CMK (cell line): ENCODE measurements around the gene KMT2A.
"Not testable (repeated sequence)": the region's sequence is repeated elsewhere in the genome, so short reads cannot be mapped to it uniquely, and the experiment has no call there.

Experiments
- DNase-seq: peaks from one replicate; pipeline ENCODE4 v3.0.0-alpha.2; 2010; ENCODE audit warnings: low read depth

KMT2A gene

DNA sequence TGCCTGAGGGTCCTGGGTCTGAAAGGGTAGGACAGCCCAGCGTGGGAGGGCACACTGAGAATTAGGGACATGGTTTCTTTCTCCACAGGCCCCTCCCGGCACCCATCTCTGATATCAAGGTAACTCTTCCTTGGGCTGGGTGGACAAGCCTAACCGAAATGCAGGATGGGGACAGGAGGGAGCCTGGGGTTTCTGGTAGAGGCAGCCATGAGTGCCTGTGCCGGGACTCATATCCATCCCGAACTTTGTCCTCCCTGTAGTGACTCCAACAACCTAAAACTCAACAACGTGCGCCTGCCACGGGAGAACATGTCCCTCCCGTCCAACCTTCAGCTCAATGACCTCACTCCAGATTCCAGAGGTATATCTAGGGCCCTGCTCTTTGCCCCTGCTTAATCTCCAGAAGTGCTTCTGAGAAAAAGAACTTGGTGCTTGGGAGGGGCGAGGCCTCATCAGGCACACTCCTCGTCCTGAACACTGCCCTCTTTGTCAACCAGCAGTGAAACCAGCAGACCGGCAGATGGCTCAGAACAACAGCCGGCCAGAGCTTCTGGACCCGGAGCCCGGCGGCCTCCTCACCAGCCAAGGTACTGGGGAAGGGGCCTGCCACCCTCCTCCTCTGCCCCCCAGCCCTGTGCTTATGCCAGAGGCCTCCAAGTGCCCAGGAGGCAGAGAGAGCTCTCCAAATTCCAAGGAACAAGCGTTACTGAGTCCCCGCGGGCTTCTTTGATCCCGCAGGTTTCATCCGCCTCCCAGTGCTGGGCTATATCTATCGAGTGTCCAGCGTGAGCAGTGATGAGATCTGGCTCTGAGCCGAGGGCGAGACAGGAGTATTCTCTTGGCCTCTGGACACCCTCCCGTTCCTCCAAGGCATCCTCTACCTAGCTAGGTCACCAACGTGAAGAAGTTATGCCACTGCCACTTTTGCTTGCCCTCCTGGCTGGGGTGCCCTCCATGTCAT, 97.8 kb downstream of the KMT2A start:
- no peak for DNase-seq

DNA sequence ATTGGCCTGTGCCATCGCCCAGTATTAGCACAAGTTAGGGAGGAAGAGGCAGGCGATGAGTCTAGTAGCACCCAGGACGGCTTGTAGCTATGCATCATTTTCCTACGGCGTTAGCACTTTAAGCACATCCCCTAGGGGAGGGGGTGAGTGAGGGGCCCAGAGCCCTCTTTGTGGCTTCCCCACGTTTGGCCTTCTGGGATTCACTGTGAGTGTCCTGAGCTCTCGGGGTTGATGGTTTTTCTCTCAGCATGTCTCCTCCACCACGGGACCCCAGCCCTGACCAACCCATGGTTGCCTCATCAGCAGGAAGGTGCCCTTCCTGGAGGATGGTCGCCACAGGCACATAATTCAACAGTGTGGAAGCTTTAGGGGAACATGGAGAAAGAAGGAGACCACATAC, 99.0 kb downstream of the KMT2A start:
- no peak for DNase-seq

DNA sequence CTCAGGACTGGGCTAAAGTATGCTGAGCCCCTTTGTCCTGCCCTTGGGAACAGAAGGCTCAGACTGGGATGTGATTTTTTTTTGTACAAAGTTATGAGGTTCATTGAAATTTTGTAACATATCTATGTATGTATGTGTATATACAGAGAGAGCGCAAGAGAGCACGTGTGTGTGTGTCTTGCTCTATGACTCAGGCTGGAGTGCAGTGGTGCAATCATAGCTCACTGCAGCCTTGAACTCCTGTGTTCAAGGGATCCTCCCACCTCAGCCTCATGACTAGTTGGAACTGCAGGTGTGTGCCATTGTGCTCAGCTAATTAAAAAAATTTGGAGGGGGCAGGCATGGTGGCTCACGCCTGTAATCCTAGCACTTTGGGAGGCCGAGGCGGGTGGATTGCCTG, 100.4 kb downstream of the KMT2A start:
- no peak for DNase-seq

DNA sequence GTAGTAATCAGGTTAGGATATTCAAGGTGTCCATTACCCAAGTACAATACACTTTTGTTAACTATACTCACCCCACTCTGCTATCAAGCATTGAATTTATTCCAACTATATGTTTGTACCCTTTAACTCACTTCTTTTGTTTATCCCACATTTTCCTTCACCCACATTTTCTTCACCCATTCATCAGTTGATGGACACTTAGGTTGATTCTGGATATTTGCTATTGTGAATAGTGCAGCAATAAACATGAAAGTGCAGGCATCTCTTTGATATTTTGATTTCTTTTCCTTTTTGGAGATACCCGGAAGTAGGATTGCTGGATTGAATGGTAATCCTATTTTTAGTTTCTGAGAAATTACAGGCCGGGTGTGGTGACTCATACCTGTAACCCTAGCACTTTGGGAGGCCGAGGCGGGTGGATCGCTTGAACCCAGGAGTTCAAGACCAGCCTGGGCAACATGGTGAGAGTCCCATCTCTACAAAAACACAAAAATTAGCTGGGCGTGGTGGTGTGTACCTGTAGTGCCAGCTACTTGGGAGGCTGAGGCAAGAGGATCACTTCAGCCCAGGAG, 101.2 kb downstream of the KMT2A start:
- no peak for DNase-seq

DNA sequence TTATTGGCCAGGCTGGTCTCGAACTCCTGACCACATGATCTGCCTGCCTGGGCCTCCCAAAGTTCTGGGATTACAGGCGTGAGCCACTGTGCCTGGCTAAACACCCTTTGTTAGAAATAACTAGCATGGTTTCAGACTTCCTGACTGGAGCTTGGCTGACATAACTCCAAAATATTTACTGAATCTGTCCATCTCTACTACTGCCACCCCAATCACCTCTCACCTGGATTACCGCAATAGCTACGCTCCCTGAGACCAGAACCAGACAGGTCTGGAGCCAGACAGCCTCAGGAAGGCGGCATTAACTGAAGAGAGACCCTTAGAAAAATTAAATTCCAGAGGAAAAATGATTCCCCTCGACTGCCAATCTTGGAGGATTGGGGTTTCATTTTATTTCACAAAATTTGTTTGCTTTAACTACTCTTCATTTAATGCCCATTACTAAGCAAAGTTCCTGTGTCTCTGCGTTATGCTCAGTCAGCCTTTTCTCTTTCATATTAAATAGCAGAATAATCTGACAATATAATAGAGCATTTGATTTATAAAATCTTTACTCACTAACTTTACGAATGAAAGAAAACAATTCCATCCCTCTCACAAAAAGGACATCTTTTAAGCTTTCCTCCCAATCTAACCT, 107.8 kb downstream of the KMT2A start:
- no peak for DNase-seq

DNA sequence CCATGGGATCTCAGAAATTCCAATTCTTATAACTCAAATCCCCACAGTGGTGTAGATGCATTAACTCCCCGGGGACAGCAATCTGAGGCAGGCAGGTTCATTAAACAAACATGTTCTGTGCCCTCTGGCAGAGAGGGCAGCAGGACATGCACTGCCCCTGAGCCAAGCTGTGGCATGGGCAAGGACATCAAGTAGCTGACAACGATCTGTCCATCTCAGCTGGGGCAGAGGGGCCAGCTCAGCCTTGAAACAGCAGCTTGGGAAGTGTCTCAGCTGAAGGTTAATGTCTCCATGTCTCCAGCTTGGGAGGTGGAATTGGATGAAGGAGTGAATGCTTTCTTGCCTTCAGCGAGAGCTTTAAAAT, 108.3 kb downstream of the KMT2A start:
- no peak for DNase-seq

DNA sequence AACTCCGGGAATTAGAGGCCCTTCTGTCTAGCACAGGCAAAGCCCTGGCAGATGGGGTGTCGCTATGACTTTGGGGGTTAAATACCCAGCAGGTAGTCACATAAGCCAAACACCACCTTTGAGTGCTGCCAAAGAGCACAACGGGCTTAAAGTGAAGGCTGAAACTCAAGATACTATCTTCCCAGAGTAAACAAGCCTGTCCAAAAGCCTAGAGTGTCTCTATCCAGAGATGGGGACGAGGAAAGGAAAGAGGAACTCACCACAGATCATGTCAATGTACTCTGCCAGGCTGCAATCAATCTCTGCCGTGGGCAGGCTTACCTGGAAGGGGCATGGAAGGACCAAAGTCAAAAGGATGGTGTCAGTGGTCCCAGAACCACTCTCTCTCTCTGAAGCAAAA, 109.2 kb downstream of the KMT2A start:
- no peak for DNase-seq

DNA sequence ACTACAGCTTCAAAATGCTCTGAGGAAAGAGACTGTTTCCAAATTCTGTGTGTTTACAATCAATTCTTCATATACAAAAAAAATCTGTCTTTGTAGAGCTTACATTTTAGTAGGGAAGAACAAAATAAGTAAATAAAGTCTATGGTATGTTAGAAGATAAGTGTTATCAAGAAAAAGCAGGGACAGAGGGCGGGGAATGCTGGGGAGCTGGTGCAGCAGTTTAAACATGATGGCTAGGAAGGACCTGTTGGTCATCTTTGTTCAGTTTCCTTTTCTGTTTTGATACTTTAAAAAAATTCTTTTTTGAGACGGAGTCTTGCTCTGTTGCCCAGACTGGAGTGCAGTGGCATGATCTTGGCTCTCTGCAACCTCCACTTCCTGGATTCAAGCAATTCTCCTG, 110.8 kb downstream of the KMT2A start:
- no peak for DNase-seq

DNA sequence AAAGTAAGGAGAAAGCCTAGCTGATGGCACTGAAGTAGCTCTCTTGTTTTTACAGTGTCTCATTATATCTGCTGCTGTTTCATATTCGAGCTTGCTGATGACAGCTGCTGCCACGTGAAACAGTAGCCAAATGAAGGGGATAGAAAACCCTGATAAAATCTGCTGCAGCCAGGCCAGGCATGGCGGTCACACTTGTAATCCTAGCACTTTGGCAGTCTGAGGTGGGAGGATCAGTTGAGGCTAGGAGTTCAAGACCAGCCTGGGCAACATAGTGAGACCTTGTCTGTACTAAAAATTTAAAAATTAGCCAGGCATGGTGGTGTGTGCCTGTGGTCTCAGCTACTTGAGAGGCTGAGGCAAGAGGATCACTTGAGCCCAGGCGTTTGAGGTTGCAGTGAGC, 116.0 kb downstream of the KMT2A start:
- no peak for DNase-seq

DNA sequence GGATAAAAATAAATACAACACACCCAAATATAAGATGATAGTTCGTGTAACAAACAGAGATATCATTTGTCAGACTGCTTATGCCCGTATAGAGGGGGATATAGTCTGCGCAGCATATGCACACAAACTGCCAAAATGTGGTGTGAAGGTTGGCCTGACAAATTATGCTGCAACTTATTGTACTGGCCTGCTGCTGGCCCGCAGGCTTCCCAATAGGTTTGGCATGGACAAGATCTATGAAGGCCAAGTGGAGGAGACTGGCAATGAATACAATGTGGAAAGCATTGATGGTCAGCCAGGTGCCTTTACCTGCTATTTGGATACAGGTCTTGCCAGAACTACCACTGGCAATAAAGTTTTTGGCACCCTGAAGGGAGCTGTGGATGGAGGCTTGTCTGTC, 124.5 kb downstream of the KMT2A start:
- DNase-seq = no peak

DNA sequence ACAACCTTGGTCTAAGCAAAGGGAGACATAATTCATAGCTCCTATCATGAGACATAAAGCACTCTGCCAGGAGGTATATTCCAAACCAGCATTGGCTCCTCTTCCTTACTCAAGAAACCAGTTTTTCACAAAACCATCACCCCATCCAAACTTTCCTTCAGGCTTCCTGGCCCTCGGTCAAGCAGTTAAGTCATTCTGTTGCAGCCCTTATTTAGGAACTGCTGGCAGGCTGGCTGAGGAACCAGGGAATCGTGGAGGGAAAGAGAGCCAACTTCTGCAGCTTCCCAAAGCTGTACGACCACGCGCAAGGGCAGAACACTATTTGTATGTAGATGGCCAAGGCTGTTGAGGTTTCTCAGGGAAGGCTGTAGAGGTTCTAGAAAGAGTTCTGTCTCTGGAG, 128.8 kb downstream of the KMT2A start:
- DNase-seq = no peak

DNA sequence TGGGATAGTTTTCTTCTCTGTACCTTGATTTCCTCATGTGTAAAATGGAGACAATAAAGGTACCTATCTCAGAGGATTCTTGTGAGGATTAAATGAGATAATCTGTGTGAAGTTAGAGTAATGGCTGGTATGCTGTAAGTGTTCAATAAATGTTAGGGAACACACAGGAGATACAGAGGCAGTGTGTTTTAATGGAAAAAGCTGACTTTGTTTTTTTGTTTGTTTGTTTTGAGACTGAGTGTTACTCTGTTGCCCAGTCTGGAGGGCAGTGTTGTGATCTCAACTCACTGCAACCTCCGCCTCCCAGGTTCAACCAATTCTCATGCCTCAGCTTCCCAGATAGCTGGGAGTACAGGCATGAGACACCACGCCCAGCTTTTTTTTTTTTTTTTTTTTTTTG, 133.4 kb downstream of the KMT2A start:
- DNase-seq = no peak

DNA sequence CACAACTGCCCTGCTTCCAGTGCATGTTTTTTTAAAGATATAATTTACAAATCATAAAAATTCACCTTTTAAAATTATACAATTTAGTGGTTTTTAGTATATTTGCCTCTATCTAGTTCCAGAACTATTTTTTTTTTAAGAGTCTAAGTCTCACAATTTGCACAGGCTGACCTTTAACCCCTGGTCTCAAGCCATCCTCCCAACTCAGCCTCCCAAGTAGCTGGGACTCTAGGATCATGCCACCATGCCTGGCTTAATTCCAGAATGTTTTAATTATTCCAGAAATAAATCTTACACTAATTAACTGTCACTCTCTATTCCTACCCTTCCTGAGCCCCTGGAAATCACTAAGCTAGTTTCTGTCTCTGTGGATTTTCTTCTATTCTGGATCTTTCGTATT, 134.5 kb downstream of the KMT2A start:
- DNase-seq = no peak

DNA sequence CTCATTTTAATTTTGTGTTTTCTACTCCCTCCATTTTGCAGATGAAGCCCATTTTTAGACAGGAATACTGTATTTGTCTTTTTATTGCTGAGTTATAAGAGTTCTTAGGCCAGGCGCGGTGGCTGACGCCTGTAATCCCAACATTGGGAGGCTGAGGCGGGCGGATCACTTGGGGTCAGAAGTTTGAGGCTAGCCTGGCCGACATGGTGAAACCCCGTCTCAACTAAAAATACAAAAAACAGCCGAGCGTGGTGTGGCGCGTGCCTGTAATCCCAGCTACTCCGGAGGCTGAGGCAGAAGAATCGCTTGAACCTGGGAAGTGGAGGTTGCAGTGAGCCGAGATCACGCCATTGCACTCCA, 135.4 kb downstream of the KMT2A start:
- not testable (repeated sequence) for DNase-seq

DNA sequence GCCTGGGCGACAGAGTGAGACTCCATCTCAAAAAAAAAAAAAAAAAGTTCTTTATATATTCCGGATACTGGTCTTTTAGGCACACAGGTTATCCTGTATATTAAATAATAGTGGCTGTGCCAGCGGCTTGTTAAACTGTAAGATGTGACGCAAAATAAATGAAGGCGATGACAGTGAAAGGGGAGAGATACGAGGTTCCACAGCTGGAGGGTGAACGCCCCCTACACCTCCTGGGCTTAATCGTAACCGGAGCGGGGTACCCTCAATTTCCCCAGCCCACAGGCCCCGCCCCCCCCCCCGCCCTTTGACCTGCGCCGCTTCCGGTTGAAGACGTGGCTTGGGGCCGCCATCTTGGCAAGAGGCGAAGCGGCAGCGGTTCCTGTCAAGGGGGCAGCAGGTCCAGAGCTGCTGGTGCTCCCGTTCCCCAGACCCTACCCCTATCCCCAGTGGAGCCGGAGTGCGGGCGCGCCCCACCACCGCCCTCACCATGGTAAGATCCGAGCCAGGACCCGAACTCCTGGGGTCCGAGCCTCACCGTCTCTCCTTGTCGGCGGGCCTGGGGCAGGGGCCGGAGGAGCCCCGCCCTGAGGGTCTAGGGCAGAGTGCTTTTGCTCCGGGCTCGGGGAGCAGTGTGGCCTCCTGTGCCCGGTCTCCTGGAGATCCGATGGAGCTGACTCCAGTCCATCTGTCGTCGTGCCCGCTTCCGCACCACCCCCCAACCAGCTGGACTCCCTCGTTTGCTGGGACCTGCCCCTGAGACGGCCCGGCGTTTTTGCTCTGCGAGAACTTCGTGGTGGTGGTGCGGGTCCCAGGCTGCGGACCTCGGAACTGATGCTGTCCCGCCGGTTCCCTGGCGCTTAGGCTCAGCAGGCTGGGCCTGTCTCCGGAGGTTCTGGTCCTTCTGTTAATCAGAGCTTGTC, 136.0 kb downstream of the KMT2A start, which contains the start of gene ARCN1:
Gene ARCN1 (plus strand): TSS at position 349 of the 920 bp plus-strand sequence. CDS start 139 bp downstream, at position 488.
- DNase-seq = peak; percentile 78

DNA sequence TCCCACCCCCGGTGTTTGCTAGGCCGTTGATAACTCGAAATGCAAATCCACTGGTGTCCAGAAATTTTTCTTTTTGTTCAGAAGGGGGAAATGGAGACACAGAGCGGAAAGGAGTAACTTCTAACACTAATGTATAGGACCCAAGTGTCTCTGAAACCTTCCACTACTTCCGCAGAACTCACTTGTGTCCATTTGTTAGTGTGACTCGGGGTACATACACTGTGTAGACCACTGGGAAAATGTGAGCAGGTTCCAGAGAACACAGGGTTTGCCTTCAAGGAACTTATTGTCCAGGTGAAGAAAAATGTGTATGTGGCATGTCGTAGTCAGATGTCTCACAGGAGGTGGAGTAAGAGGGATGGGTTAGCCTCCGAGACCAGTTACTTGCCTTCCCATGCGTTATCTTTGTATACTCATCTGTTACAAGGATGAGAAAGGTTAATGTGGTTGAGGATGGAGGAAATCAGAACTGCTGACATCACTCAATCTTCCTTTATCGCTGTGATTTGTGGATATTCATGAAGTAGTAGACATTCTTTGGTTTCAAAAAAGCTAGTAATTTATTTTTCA, 136.8 kb downstream of the KMT2A start:
- peak; percentile 50 for DNase-seq

DNA sequence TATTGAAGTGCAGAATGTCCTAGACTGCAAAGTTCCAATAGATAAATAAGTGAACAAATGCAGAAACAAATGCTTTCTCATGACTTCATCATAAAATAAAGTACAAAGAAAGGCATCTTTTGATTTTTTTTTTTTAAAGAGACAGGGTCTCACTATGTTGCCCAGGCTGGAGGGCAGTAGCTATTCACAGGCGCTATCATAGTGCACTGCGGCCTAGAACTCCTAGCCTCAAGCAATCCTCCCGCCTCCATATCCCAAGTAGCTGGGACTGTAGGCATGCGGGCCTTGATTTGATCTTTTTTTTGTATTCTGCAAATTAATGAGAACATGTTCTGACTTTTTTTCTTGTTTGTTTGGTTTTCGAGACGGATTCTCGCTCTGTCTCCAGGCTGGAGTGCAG, 138.3 kb downstream of the KMT2A start:
- DNase-seq = no peak
